Colonic mucosa (tissue), 4 donors: ENCODE data around the gene CCNF. TPM values are rescaled to one million over a fixed set of nuclear protein-coding genes. Genes with fewer than 3 reads are reported as not detected.

ENCODE experiments used
- DNase-seq: peaks from one replicate; pipeline ENCODE4 v3.0.0-alpha.2; 2020
- H3K27ac ChIP-seq: fragments of 200-600 bp; one replicate; pipeline ENCODE4 v1.8.0; 2021
- H3K27me3 ChIP-seq: fragments of 200-600 bp; one replicate; pipeline ENCODE4 v1.8.0; 2021
- H3K36me3 ChIP-seq: fragments of 200-600 bp; one replicate; pipeline ENCODE4 v1.8.0; 2021
- H3K4me1 ChIP-seq: fragments of 200-600 bp; one replicate; pipeline ENCODE4 v1.8.0; 2021; ENCODE audit warnings: mild to moderate bottlenecking
- H3K4me3 ChIP-seq: fragments of 200-600 bp; one replicate; pipeline ENCODE4 v1.8.0; 2021
- H3K9ac ChIP-seq, 2 donors: one replicate each; pipeline ENCODE4 v1.7.0; 2013; ENCODE audit warnings: control low read depth in 2 of 2, low read depth in 2 of 2, low read length in 2 of 2
- H3K9me3 ChIP-seq: fragments of 200-600 bp; one replicate; pipeline ENCODE4 v1.8.0; 2021
- intact Hi-C: fragments of 100-400 bp; cut with DNase I; formaldehyde crosslinking; loops from one replicate; pipeline ENCODE4 v1.14.1; 2022
- total RNA-seq, 2 donors: library from RNA; stranded (reverse); fragmentation: NEBNext Ultra II Directional in 1 of 2; extraction: Animal tissue kit (Norgen Biotek cat#: 25700) in 1 of 2; gene quantifications; one replicate each; pipeline ENCODE4 v1.2.1, GENCODE V29; 2021
- TF ChIP-seq, protein P1 (sequence below): fragments of 200-600 bp; IDR thresholded peaks from one replicate; pipeline ENCODE4 v1.8.0; 2022; ENCODE audit warnings: antibody characterized with exemption, mild to moderate bottlenecking
- donor health status: healthy.
- donor health status: DM: no; HTN: no; CAD: no.
- donor health status: DM: no; HTN: no; CAD: no.

CCNF gene
- total RNA-seq, 2 donors from 2014 or later: 8.6 to 38.2 TPM

- no peak for DNase-seq
- Histone ChIP-seq H3K9ac (no peak overlapping the region), H3K4me3 (no peak overlapping the region), H3K36me3 (no peaks in the 10 kb centered on the region), H3K4me1 (no peaks in the 10 kb centered on the region), H3K9me3 (no peaks in the 10 kb centered on the region), H3K27ac (no peak overlapping the region), H3K27me3 (no peaks in the 10 kb centered on the region)
- intact Hi-C loops: no loop called here
- TF ChIP-seq, protein P1, sequence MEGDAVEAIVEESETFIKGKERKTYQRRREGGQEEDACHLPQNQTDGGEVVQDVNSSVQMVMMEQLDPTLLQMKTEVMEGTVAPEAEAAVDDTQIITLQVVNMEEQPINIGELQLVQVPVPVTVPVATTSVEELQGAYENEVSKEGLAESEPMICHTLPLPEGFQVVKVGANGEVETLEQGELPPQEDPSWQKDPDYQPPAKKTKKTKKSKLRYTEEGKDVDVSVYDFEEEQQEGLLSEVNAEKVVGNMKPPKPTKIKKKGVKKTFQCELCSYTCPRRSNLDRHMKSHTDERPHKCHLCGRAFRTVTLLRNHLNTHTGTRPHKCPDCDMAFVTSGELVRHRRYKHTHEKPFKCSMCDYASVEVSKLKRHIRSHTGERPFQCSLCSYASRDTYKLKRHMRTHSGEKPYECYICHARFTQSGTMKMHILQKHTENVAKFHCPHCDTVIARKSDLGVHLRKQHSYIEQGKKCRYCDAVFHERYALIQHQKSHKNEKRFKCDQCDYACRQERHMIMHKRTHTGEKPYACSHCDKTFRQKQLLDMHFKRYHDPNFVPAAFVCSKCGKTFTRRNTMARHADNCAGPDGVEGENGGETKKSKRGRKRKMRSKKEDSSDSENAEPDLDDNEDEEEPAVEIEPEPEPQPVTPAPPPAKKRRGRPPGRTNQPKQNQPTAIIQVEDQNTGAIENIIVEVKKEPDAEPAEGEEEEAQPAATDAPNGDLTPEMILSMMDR: no peak
Measured at GRCh38 chr16:2452650-2453049, 23.4 kb downstream of the CCNF start.

GRCh38 chr16:2455081-2455845 is 26.0 kb downstream of the CCNF start:
- no peaks in the 10 kb centered on the region for H3K27me3 ChIP-seq
- no peaks in the 10 kb centered on the region for H3K36me3 ChIP-seq
- H3K4me1 ChIP-seq: no peaks in the 10 kb centered on the region
- DNase-seq: no peak
- H3K4me3 ChIP-seq: no peak overlapping the region
- TF ChIP-seq, protein P1: no peak
- no peak overlapping the region for H3K9ac ChIP-seq
- no peak overlapping the region for H3K27ac ChIP-seq
- intact Hi-C loops: no loop called here
- H3K9me3 ChIP-seq: no peaks in the 10 kb centered on the region

- no peaks in the 10 kb centered on the region for H3K4me1 ChIP-seq
- no peak for DNase-seq
- intact Hi-C loops: no loop called here
- no peak overlapping the region for H3K9ac ChIP-seq
- H3K4me3 ChIP-seq: no peak overlapping the region
- H3K36me3 ChIP-seq: no peaks in the 10 kb centered on the region
- TF ChIP-seq, protein P1: no peak
- no peak overlapping the region for H3K27ac ChIP-seq
- no peaks in the 10 kb centered on the region for H3K9me3 ChIP-seq
- no peaks in the 10 kb centered on the region for H3K27me3 ChIP-seq
Measured at GRCh38 chr16:2456551-2457153, 27.4 kb downstream of the CCNF start.

DNA sequence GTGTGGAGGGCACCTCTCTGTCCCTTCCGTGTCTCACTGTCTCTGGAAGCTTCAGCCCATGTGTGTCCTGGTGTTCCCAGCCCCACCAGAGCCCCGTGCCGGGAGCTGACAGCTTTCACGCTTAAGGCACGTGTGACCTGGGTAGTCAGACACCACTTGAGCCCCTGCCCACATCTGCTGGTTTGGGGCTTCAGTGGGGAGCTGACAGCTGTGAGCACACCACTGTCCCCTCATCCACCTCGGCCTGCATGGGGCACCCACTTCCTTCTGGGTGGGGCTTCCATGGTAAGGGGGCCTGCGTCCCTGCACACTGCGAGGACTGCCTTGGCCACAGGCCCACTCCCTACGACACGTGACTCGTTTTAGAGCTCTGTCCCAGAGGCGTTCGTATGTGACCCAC is 28.0 kb downstream of the CCNF start:
- TF ChIP-seq, protein P1: no peak
- Histone ChIP-seq H3K36me3 (no peaks in the 10 kb centered on the region), H3K27me3 (no peaks in the 10 kb centered on the region), H3K4me1 (no peaks in the 10 kb centered on the region), H3K27ac (no peak overlapping the region), H3K4me3 (no peak overlapping the region), H3K9me3 (no peaks in the 10 kb centered on the region), H3K9ac (no peak overlapping the region)
- intact Hi-C loops: no loop called here
- no peak for DNase-seq

DNA sequence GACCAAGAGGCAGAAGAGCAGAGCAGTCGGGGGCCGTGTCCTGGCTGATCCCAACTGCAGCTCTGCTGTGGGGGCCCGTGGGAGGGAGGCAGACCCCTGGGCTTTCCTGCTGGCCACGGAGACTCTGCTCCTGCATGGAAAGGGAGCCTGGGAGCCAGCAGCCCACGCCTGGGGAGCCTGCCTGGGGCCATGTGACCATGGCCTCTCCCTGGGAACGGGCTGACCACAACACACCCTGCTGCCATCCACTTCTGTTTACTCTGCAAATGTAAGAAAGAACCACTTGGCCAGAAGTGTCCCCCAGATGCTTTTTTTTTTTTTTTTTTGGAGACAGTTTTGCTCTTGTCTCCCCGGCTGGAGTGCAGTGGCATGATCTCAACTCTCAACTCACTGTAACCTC is 28.7 kb downstream of the CCNF start:
- H3K9me3 ChIP-seq: no peaks in the 10 kb centered on the region
- no peak for DNase-seq
- no peak overlapping the region for H3K27ac ChIP-seq
- H3K9ac ChIP-seq: no peak overlapping the region
- TF ChIP-seq, protein P1: no peak
- H3K4me1 ChIP-seq: no peaks in the 10 kb centered on the region
- no peaks in the 10 kb centered on the region for H3K36me3 ChIP-seq
- no peaks in the 10 kb centered on the region for H3K27me3 ChIP-seq
- intact Hi-C loops: no loop called here
- no peak overlapping the region for H3K4me3 ChIP-seq
